Sigmoid colon (tissue), 7 donors: Measurements from ENCODE around the gene RASSF1. TPM values are rescaled to one million over a fixed set of nuclear protein-coding genes. Genes with fewer than 3 reads are reported as not detected.

Experiments used
- DNase-seq: peaks from one replicate; pipeline ENCODE4 v3.0.0-alpha.2; 2019
- H3K27ac ChIP-seq, 4 donors: fragments of 200-600 bp; sonication (generic); one replicate each; pipeline ENCODE4 v1.5.1; 2016 to 2019; ENCODE audit warnings: mild to moderate bottlenecking in 1 of 4
- H3K27me3 ChIP-seq, 3 donors: fragments of 200-600 bp; sonication (generic); one replicate each; pipeline ENCODE4 v1.5.1; 2019; ENCODE audit warnings: mild to moderate bottlenecking in 1 of 3
- H3K36me3 ChIP-seq, 4 donors: fragments of 200-600 bp; sonication (generic); one replicate each; pipeline ENCODE4 v1.5.1; 2016 to 2019
- H3K4me1 ChIP-seq, 4 donors: fragments of 200-600 bp; sonication (generic); one replicate each; pipeline ENCODE4 v1.5.1; 2017 to 2019
- H3K4me3 ChIP-seq, 4 donors: fragments of 200-600 bp; sonication (generic); one replicate each; pipeline ENCODE4 v1.5.1; 2017 to 2019; ENCODE audit warnings: mild to moderate bottlenecking in 2 of 4, moderate library complexity in 1 of 4
- H3K9me3 ChIP-seq, 4 donors: fragments of 200-600 bp in 3 of 4; sonication (generic) in 3 of 4; one replicate each; pipeline versions ENCODE4 v1.5.1 to v1.6.1; 2013 to 2019
- CTCF ChIP-seq, 4 experiments: fragments of 450-650 bp in 3 of 4; fragments of 200-600 bp in 1 of 4; IDR thresholded peaks; one replicate each; pipeline ENCODE4 v1.5.1; 2016 to 2019; ENCODE audit warnings: antibody characterized with exemption in 4 of 4, mild to moderate bottlenecking in 3 of 4, moderate library complexity in 2 of 4
- EP300 ChIP-seq, 4 donors: sonication (generic); formaldehyde crosslinking; IDR thresholded peaks; one replicate each; pipeline ENCODE4 v1.6.1; 2017; ENCODE audit warnings: antibody characterized with exemption in 4 of 4
- POLR2A ChIP-seq, 2 donors: fragments of 450-650 bp; IDR thresholded peaks; one replicate each; pipeline ENCODE4 v1.6.1; 2016; ENCODE audit warnings: antibody characterized with exemption in 2 of 2, mild to moderate bottlenecking in 2 of 2, moderate library complexity in 2 of 2
- POLR2AphosphoS5 ChIP-seq, 4 donors: sonication (generic); formaldehyde crosslinking; IDR thresholded peaks; one replicate each; pipeline ENCODE4 v1.6.1; 2017; ENCODE audit warnings: antibody characterized with exemption in 4 of 4
- WGBS, 2 donors: extraction: QIAGEN DNeasy Blood & Tissue Kit; methylation state at CpG; one replicate each; pipeline ENCODE4 v1.1.7; 2013; 5-methylcytosine and 5-hydroxymethylcytosine counted together
- intact Hi-C: fragments of 100-400 bp; cut with DNase I; formaldehyde crosslinking; loops from one replicate; pipeline ENCODE4 v1.15.1; 2023
- polyA plus RNA-seq, 3 donors: library from polyadenylated mRNA; stranded (reverse); fragments of 200-250 nt; gene quantifications; one replicate each; pipeline ENCODE4 v1.2.3, GENCODE V29; 2013
- total RNA-seq, 4 donors: library from RNA; depleted of rRNA; stranded (reverse); fragments of >200 nt; gene quantifications; one replicate each; pipeline ENCODE4 v1.1.0, GENCODE V29; 2016
- donor health status: healthy with polysubstance abuse.
- donor health status: Bipolar disorder and iron deficiency.
- donor health status: healthy.

Gene RASSF1
- total and polyA plus RNA-seq, 7 donors = 16.4 to 41.7 (median 27.7) TPM

DNA sequence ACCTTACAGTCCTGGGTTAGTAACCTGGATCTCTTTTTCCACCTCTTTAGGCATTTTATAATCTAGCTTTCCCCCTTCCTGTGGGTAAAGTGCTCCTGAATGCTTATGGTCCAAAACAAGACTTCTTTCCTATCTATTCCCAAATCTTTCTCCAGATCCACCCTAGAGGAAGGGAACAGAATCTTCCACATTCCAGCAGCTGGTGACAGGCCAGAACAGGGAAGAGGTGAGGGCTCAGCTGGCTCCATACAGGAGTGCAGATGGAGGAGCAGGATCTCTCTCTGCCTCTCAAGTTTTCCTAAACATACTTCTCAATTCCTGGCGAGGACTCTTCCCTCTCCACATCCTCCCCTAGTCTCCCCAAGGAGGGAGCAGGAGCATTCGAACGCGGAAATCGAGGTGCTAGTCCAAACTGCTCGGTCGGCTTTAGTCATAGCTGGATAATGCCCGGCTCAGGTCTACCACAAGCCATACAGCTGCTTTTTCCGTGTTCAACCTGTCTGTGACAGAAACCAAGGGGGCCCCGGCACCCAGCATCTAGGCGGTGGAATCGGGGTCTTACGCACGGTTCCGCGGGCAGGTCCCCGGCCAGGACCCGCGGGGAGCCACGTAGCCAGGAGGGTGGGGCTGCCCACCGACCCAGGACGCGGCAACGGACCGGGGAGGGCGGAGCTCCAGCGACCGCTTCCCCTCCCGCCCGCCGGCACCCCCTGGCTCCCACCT is 4.0 kb downstream of the RASSF1 start:
- 1% methylated on average over 31 of the region's 31 CpGs for WGBS, 2 donors
- H3K4me1 ChIP-seq = peaks cover 0 to 80% (median 78%) of the 10 kb centered on the region in 4 donors

DNA sequence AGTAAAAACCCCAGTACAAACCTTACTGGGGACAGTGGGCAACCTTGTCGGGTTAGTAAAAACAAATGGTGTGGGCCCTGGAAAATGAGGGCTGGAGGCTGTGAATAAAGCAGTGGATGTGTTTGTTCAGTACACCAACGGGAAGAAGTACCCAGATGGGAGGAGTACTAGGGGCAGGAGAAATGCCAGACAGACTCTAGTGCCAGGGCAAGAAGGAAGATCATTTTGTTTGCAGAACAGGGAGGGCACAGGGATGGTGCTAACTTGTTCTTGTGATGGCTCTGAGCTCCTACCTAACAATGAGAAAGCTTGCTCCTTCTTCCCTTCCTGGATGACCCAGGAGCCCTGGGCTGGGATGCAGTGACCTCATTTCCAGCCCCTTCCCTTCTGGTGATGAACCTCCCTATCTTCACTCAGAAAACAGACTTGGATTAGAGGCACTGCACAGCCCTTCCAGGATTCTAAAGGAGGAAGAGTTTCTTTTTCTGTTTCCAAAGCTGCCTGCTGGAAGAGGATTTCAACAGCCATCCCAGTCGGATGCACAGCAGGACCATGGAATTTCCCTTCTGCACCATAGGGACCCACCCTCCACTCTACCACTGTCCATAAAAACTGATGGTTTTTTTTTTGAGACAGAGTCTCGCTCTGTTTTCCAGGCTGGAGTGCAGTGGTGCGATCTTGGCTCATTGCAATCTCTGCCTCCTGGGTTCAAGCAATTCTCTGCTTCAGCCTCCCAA is 6.1 kb downstream of the RASSF1 start:
- Histone ChIP-seq H3K36me3 (peaks cover 18 to 28% (median 21%) of the 10 kb centered on the region in 4 donors), H3K4me3 (no peak overlapping the region), H3K27me3 (no peaks in the 10 kb centered on the region), H3K27ac (peak overlapping the region; percentile 93 to 100 (median 98)), H3K4me1 (peaks cover 0 to 59% (median 57%) of the 10 kb centered on the region in 4 donors), H3K9me3 (no peaks in the 10 kb centered on the region)
- no peak for DNase-seq
- WGBS, 2 donors = 56 to 65% methylated on average over 5 of the region's 5 CpGs
- intact Hi-C loops = no loop called here
- TF ChIP-seq CTCF (IDR thresholded peaks at IDR 0.05) = no peak
- TF ChIP-seq POLR2AphosphoS5 (IDR thresholded peaks at IDR 0.05) = no peak
- TF ChIP-seq EP300 (IDR thresholded peaks at IDR 0.05) = no peak
- TF ChIP-seq POLR2A (IDR thresholded peaks at IDR 0.05) = no peak

More for the DNA sequence above, 4.0 kb downstream of the RASSF1 start:
- no peak for DNase-seq
- H3K4me3 ChIP-seq = peak overlapping the region; percentile 69 to 83 (median 77)
- peak overlapping the region; percentile 93 to 100 (median 98) for H3K27ac ChIP-seq
- no peaks in the 10 kb centered on the region for H3K9me3 ChIP-seq
- TF ChIP-seq EP300 (IDR thresholded peaks at IDR 0.05) = no peak
- TF ChIP-seq POLR2A (IDR thresholded peaks at IDR 0.05) = no peak
- no peak for TF ChIP-seq CTCF (IDR thresholded peaks at IDR 0.05)
- no peak for TF ChIP-seq POLR2AphosphoS5 (IDR thresholded peaks at IDR 0.05)
- no peaks in the 10 kb centered on the region for H3K27me3 ChIP-seq
- intact Hi-C loops = no loop called here
- H3K36me3 ChIP-seq = peaks cover 0 to 7% (median 2%) of the 10 kb centered on the region in 4 donors

DNA sequence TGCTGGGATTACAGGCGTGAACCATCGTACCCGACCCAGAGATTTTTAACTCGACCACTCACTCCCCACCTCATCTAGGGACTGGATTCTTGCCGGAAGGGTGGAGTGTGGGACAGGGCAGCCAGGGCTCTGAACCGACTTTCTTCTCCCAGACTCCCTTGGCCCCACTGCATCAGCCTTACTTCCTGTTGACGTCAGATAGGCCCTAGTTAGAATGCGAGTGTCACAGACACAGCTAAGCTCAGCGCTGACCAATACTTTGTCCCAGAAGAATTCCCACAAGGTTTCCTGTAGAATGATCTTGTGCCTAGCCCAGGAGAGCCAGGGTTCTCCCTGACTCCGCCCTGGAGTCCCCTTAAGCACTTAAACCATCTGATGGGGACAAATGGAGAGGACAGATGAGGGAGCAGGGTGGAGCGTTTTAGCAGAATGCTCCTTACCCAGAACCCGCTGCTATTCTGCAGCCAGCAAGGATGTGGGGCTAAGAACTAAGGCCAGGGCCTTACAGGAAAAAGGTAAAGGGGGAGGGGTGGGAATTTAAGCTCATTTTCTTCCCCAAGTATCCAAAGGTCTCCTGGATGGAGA is 6.8 kb downstream of the RASSF1 start:
- 73 to 78% methylated on average over 12 of the region's 12 CpGs for WGBS, 2 donors
- Histone ChIP-seq H3K4me1 (peaks cover 0 to 55% (median 55%) of the 10 kb centered on the region in 4 donors), H3K36me3 (peaks cover 18 to 29% (median 23%) of the 10 kb centered on the region in 4 donors), H3K9me3 (no peaks in the 10 kb centered on the region), H3K27me3 (no peaks in the 10 kb centered on the region), H3K4me3 (no peak overlapping the region), H3K27ac (peak overlapping the region; percentile 93 to 100 (median 98))
- TF ChIP-seq POLR2A (IDR thresholded peaks at IDR 0.05) (no peak), POLR2AphosphoS5 (IDR thresholded peaks at IDR 0.05) (peak in 3 of 4 donors; percentile 31 to 51 (median 42)), CTCF (IDR thresholded peaks at IDR 0.05) (no peak), EP300 (IDR thresholded peaks at IDR 0.05) (peak in 1 of 4 donors; percentile 25)
- DNase-seq = no peak
- intact Hi-C loops = no loop called here

DNA sequence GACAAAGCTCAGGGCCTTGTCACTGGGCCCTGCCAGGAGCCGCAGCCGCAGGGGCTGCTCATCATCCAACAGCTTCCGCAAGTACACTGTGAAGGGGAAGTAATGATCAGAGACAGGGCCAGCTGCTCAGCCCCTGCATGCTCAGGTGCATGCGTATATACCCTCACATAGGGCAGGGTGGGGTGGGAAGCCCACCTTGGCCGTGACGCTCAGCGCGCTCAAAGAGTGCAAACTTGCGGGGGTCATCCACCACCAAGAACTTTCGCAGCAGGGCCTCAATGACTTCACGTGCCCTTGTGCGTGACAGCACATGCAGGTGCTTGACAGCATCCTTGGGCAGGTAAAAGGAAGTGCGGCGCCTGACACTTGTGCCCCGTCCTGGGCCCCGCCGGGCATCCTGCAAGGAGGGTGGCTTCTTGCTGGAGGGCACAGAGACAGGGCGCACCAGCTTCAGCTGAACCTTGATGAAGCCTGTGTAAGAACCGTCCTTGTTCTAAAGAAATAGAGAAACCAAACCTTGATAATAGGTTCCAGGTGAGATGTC is 9.2 kb downstream of the RASSF1 start:
- WGBS, 2 donors = 97% methylated on average over 19 of the region's 19 CpGs
- no peaks in the 10 kb centered on the region for H3K27me3 ChIP-seq
- peaks cover 18 to 32% (median 23%) of the 10 kb centered on the region in 4 donors for H3K36me3 ChIP-seq
- TF ChIP-seq POLR2A (IDR thresholded peaks at IDR 0.05) = no peak
- TF ChIP-seq EP300 (IDR thresholded peaks at IDR 0.05) = no peak
- TF ChIP-seq POLR2AphosphoS5 (IDR thresholded peaks at IDR 0.05) = no peak
- TF ChIP-seq CTCF (IDR thresholded peaks at IDR 0.05) = no peak
- no peaks in the 10 kb centered on the region for H3K9me3 ChIP-seq
- intact Hi-C loops = no loop called here
- no peak overlapping the region for H3K4me3 ChIP-seq
- no peak overlapping the region for H3K27ac ChIP-seq
- DNase-seq = no peak
- H3K4me1 ChIP-seq = peaks cover 0 to 58% (median 56%) of the 10 kb centered on the region in 4 donors
